Thyroid gland (tissue), 4 donors: ENCODE data around the gene ADARB2.

ENCODE experiments used
- POLR2A ChIP-seq, 2 donors: fragments of 450-650 bp; IDR thresholded peaks; one replicate each; pipeline ENCODE4 v1.6.1; 2017; ENCODE audit warnings: antibody characterized with exemption in 2 of 2, mild to moderate bottlenecking in 2 of 2, moderate library complexity in 1 of 2
- TF ChIP-seq, protein P1 (sequence below), 6 experiments: fragments of 200-600 bp in 3 of 6; fragments of 450-650 bp in 3 of 6; sonication (generic) in 3 of 6; IDR thresholded peaks; one replicate each; pipeline ENCODE4 v1.5.1; 2016 to 2019; ENCODE audit warnings: antibody characterized with exemption in 6 of 6, mild to moderate bottlenecking in 2 of 6, inconsistent platforms in 1 of 6, moderate library complexity in 1 of 6

DNA sequence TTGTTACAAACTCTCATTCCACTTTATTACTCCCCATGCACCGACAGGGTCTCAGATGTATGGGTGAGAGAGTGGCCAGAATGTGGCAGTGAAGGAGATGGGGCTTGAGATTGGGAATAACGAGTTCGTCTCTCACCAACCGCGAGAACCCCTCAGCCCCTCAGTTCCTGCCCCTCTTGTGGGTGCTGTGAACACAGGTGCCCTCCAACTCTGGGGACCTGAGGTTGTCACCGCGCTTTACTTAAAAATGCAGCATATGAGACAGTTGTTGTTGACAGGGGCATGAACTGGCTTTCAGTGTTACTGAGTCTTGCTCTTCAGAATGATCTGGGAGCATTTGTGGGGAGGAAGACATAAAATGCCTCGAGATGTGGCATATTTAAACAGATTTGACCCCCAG is 391.1 kb downstream of the ADARB2 start:
- TF ChIP-seq, protein P1, sequence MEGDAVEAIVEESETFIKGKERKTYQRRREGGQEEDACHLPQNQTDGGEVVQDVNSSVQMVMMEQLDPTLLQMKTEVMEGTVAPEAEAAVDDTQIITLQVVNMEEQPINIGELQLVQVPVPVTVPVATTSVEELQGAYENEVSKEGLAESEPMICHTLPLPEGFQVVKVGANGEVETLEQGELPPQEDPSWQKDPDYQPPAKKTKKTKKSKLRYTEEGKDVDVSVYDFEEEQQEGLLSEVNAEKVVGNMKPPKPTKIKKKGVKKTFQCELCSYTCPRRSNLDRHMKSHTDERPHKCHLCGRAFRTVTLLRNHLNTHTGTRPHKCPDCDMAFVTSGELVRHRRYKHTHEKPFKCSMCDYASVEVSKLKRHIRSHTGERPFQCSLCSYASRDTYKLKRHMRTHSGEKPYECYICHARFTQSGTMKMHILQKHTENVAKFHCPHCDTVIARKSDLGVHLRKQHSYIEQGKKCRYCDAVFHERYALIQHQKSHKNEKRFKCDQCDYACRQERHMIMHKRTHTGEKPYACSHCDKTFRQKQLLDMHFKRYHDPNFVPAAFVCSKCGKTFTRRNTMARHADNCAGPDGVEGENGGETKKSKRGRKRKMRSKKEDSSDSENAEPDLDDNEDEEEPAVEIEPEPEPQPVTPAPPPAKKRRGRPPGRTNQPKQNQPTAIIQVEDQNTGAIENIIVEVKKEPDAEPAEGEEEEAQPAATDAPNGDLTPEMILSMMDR (IDR thresholded peaks at IDR 0.05): no peak
- TF ChIP-seq POLR2A (IDR thresholded peaks at IDR 0.05): no peak
